ENCODE measurements around the gene PRKN.

Gene PRKN

GRCh38 chr6:162337412-162337811, 390.2 kb downstream of the PRKN start:
- WGBS, 2 experiments (ENCODE audit: insufficient coverage in 2 of 2) = 94 to 100% methylated on average over 1 to 5 of the region's 6 CpGs
- Histone ChIP-seq H3K4me3 (ENCODE audit: extremely low read depth, insufficient read depth, low read length, poor library complexity, severe bottlenecking) (no peak overlapping the region), H3K9me3 (ENCODE audit: control insufficient read depth, low read length) (no peaks in the 10 kb centered on the region), H3K36me3 (ENCODE audit: control insufficient read depth, insufficient read depth, low read length) (no peaks in the 10 kb centered on the region), H3K4me1 (ENCODE audit: control insufficient read depth, insufficient read depth, low read length, poor library complexity, severe bottlenecking) (no peaks in the 10 kb centered on the region), H3K27ac (ENCODE audit: low read depth, low read length, severe bottlenecking) (no peak overlapping the region)

GRCh38 chr6:162336359-162336758, 391.2 kb downstream of the PRKN start:
- Histone ChIP-seq H3K27ac (ENCODE audit: low read depth, low read length, severe bottlenecking) (no peak overlapping the region), H3K36me3 (ENCODE audit: control insufficient read depth, insufficient read depth, low read length) (no peaks in the 10 kb centered on the region), H3K4me1 (ENCODE audit: control insufficient read depth, insufficient read depth, low read length, poor library complexity, severe bottlenecking) (no peaks in the 10 kb centered on the region), H3K4me3 (ENCODE audit: extremely low read depth, insufficient read depth, low read length, poor library complexity, severe bottlenecking) (no peak overlapping the region), H3K9me3 (ENCODE audit: control insufficient read depth, low read length) (no peaks in the 10 kb centered on the region)
- WGBS, 2 experiments (ENCODE audit: insufficient coverage in 2 of 2) = 82 to 98% methylated on average over 2 to 5 of the region's 6 CpGs

- Histone ChIP-seq H3K36me3 (ENCODE audit: control insufficient read depth, insufficient read depth, low read length) (no peaks in the 10 kb centered on the region), H3K9me3 (ENCODE audit: control insufficient read depth, low read length) (no peaks in the 10 kb centered on the region), H3K27ac (ENCODE audit: low read depth, low read length, severe bottlenecking) (no peak overlapping the region), H3K4me3 (ENCODE audit: extremely low read depth, insufficient read depth, low read length, poor library complexity, severe bottlenecking) (no peak overlapping the region), H3K4me1 (ENCODE audit: control insufficient read depth, insufficient read depth, low read length, poor library complexity, severe bottlenecking) (no peaks in the 10 kb centered on the region)
- 90 to 92% methylated on average over 2 of the region's 4 CpGs for WGBS, 2 experiments (ENCODE audit: insufficient coverage in 2 of 2)
Measured at GRCh38 chr6:162332365-162332764, 395.2 kb downstream of the PRKN start.

GRCh38 chr6:162331911-162332310, 395.7 kb downstream of the PRKN start:
- no peak overlapping the region for H3K27ac ChIP-seq (ENCODE audit: low read depth, low read length, severe bottlenecking)
- WGBS, 2 experiments (ENCODE audit: insufficient coverage in 2 of 2) = 80 to 86% methylated on average over 1 of the region's 1 CpG
- H3K4me1 ChIP-seq (ENCODE audit: control insufficient read depth, insufficient read depth, low read length, poor library complexity, severe bottlenecking) = no peaks in the 10 kb centered on the region
- H3K36me3 ChIP-seq (ENCODE audit: control insufficient read depth, insufficient read depth, low read length) = no peaks in the 10 kb centered on the region
- H3K9me3 ChIP-seq (ENCODE audit: control insufficient read depth, low read length) = no peaks in the 10 kb centered on the region
- no peak overlapping the region for H3K4me3 ChIP-seq (ENCODE audit: extremely low read depth, insufficient read depth, low read length, poor library complexity, severe bottlenecking)

- Histone ChIP-seq H3K36me3 (ENCODE audit: control insufficient read depth, insufficient read depth, low read length) (no peaks in the 10 kb centered on the region), H3K9me3 (ENCODE audit: control insufficient read depth, low read length) (no peaks in the 10 kb centered on the region), H3K4me1 (ENCODE audit: control insufficient read depth, insufficient read depth, low read length, poor library complexity, severe bottlenecking) (no peaks in the 10 kb centered on the region), H3K4me3 (ENCODE audit: extremely low read depth, insufficient read depth, low read length, poor library complexity, severe bottlenecking) (no peak overlapping the region), H3K27ac (ENCODE audit: low read depth, low read length, severe bottlenecking) (no peak overlapping the region)
- WGBS, 2 experiments (ENCODE audit: insufficient coverage in 2 of 2) = 100% methylated on average over 1 of the region's 4 CpGs; no CpG with 5 or more reads in 1 of the 2 experiments
Measured at GRCh38 chr6:162325826-162326225, 401.7 kb downstream of the PRKN start.

GRCh38 chr6:162325051-162325450, 402.5 kb downstream of the PRKN start:
- H3K9me3 ChIP-seq (ENCODE audit: control insufficient read depth, low read length) = no peaks in the 10 kb centered on the region
- no peaks in the 10 kb centered on the region for H3K4me1 ChIP-seq (ENCODE audit: control insufficient read depth, insufficient read depth, low read length, poor library complexity, severe bottlenecking)
- H3K27ac ChIP-seq (ENCODE audit: low read depth, low read length, severe bottlenecking) = no peak overlapping the region
- no peak overlapping the region for H3K4me3 ChIP-seq (ENCODE audit: extremely low read depth, insufficient read depth, low read length, poor library complexity, severe bottlenecking)
- H3K36me3 ChIP-seq (ENCODE audit: control insufficient read depth, insufficient read depth, low read length) = no peaks in the 10 kb centered on the region
- 93 to 100% methylated on average over 3 of the region's 4 CpGs for WGBS, 2 experiments (ENCODE audit: insufficient coverage in 2 of 2)

GRCh38 chr6:162315291-162315690, 412.3 kb downstream of the PRKN start:
- Histone ChIP-seq H3K27ac (ENCODE audit: low read depth, low read length, severe bottlenecking) (no peak overlapping the region), H3K36me3 (ENCODE audit: control insufficient read depth, insufficient read depth, low read length) (no peaks in the 10 kb centered on the region), H3K4me3 (ENCODE audit: extremely low read depth, insufficient read depth, low read length, poor library complexity, severe bottlenecking) (no peak overlapping the region), H3K9me3 (ENCODE audit: control insufficient read depth, low read length) (no peaks in the 10 kb centered on the region), H3K4me1 (ENCODE audit: control insufficient read depth, insufficient read depth, low read length, poor library complexity, severe bottlenecking) (no peaks in the 10 kb centered on the region)
- whole genome bisulfite sequencing, 2 experiments (ENCODE audit: insufficient coverage in 2 of 2) = 67% methylated on average over 1 of the region's 3 CpGs; no CpG with 5 or more reads in 1 of the 2 experiments

GRCh38 chr6:162313922-162314660, 413.5 kb downstream of the PRKN start:
- 79% methylated on average over 2 of the region's 4 CpGs for WGBS, 2 experiments (ENCODE audit: insufficient coverage in 2 of 2)
- Histone ChIP-seq H3K4me3 (ENCODE audit: extremely low read depth, insufficient read depth, low read length, poor library complexity, severe bottlenecking) (no peak overlapping the region), H3K36me3 (ENCODE audit: control insufficient read depth, insufficient read depth, low read length) (no peaks in the 10 kb centered on the region), H3K27ac (ENCODE audit: low read depth, low read length, severe bottlenecking) (no peak overlapping the region), H3K4me1 (ENCODE audit: control insufficient read depth, insufficient read depth, low read length, poor library complexity, severe bottlenecking) (no peaks in the 10 kb centered on the region), H3K9me3 (ENCODE audit: control insufficient read depth, low read length) (no peaks in the 10 kb centered on the region)

- no peaks in the 10 kb centered on the region for H3K9me3 ChIP-seq (ENCODE audit: control insufficient read depth, low read length)
- H3K4me1 ChIP-seq (ENCODE audit: control insufficient read depth, insufficient read depth, low read length, poor library complexity, severe bottlenecking) = no peaks in the 10 kb centered on the region
- no peaks in the 10 kb centered on the region for H3K36me3 ChIP-seq (ENCODE audit: control insufficient read depth, insufficient read depth, low read length)
- 67 to 73% methylated on average over 3 of the region's 5 CpGs for WGBS, 2 experiments (ENCODE audit: insufficient coverage in 2 of 2)
- H3K4me3 ChIP-seq (ENCODE audit: extremely low read depth, insufficient read depth, low read length, poor library complexity, severe bottlenecking) = no peak overlapping the region
- H3K27ac ChIP-seq (ENCODE audit: low read depth, low read length, severe bottlenecking) = no peak overlapping the region
Measured at GRCh38 chr6:162307865-162308264, 419.7 kb downstream of the PRKN start.

GRCh38 chr6:162306616-162307015, 420.9 kb downstream of the PRKN start:
- Histone ChIP-seq H3K4me1 (ENCODE audit: control insufficient read depth, insufficient read depth, low read length, poor library complexity, severe bottlenecking) (no peaks in the 10 kb centered on the region), H3K36me3 (ENCODE audit: control insufficient read depth, insufficient read depth, low read length) (no peaks in the 10 kb centered on the region), H3K4me3 (ENCODE audit: extremely low read depth, insufficient read depth, low read length, poor library complexity, severe bottlenecking) (no peak overlapping the region), H3K27ac (ENCODE audit: low read depth, low read length, severe bottlenecking) (no peak overlapping the region), H3K9me3 (ENCODE audit: control insufficient read depth, low read length) (no peaks in the 10 kb centered on the region)
- 90 to 96% methylated on average over 3 to 4 of the region's 7 CpGs for WGBS, 2 experiments (ENCODE audit: insufficient coverage in 2 of 2)

- Histone ChIP-seq H3K4me3 (ENCODE audit: extremely low read depth, insufficient read depth, low read length, poor library complexity, severe bottlenecking) (no peak overlapping the region), H3K27ac (ENCODE audit: low read depth, low read length, severe bottlenecking) (no peak overlapping the region), H3K9me3 (ENCODE audit: control insufficient read depth, low read length) (no peaks in the 10 kb centered on the region), H3K36me3 (ENCODE audit: control insufficient read depth, insufficient read depth, low read length) (no peaks in the 10 kb centered on the region), H3K4me1 (ENCODE audit: control insufficient read depth, insufficient read depth, low read length, poor library complexity, severe bottlenecking) (no peaks in the 10 kb centered on the region)
- WGBS, 2 experiments (ENCODE audit: insufficient coverage in 2 of 2) = 85 to 96% methylated on average over 5 of the region's 6 CpGs
Measured at GRCh38 chr6:162301128-162301527, 426.4 kb downstream of the PRKN start.
